PC-3 (cell line): Measurements from ENCODE around the gene MICOS13.

Experiments used
- EZH2 ChIP-seq: fragments of 300-600 bp; sonication (generic); IDR thresholded peaks from one replicate; pipeline ENCODE4 v1.6.1; 2017; ENCODE audit warnings: antibody characterized with exemption, mild to moderate bottlenecking, low read length; ENCODE audit not compliant: unreplicated experiment
- EZH2phosphoT487 ChIP-seq: fragments of 300-600 bp; sonication (generic); IDR thresholded peaks from 2 replicates; pipeline ENCODE4 v1.6.1; 2018; ENCODE audit warnings: mild to moderate bottlenecking, antibody characterized with exemption, low read length, borderline replicate concordance
- TF ChIP-seq, protein P1 (sequence below): fragments of 300-600 bp; sonication (generic); conservative IDR thresholded peaks from 2 replicates; pipeline ENCODE4 v1.5.1; 2017; ENCODE audit warnings: antibody characterized with exemption, low read depth, mild to moderate bottlenecking, low read length

DNA sequence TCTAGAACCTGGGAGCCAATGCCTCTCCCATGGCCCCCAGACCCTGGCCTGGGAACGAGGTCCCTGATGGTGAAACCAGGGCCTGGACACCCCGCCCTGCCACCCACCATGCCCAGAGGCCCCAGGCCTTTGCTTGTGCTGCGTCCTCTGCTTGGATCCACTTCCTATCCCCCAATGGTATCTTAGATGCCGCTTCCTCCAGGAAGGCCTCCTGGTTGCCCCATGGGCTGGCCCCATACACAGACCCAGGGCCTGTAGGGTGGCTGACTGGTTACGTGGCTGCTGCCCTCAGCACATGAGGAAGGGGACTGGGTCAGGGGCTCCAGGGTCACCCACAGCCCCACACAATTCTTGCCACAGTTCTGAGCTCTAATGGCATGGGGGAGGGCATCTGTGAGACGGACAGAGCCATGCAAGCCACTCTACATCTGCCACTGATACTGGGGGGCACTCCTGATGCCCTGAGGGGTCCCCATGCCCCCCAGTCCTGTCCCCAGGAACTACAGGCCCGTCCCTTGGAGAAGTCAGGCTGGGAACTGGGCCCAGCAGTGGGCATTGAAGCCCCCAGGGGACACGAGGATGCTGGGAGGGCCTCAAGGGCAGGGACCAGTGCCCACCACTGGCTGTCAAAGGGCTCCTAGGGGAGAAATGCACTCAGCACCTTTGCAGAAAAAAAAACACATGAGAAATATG, 14.8 kb upstream of the MICOS13 start:
- TF ChIP-seq, protein P1, sequence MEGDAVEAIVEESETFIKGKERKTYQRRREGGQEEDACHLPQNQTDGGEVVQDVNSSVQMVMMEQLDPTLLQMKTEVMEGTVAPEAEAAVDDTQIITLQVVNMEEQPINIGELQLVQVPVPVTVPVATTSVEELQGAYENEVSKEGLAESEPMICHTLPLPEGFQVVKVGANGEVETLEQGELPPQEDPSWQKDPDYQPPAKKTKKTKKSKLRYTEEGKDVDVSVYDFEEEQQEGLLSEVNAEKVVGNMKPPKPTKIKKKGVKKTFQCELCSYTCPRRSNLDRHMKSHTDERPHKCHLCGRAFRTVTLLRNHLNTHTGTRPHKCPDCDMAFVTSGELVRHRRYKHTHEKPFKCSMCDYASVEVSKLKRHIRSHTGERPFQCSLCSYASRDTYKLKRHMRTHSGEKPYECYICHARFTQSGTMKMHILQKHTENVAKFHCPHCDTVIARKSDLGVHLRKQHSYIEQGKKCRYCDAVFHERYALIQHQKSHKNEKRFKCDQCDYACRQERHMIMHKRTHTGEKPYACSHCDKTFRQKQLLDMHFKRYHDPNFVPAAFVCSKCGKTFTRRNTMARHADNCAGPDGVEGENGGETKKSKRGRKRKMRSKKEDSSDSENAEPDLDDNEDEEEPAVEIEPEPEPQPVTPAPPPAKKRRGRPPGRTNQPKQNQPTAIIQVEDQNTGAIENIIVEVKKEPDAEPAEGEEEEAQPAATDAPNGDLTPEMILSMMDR, result no peak
- TF ChIP-seq EZH2 (no peak), EZH2phosphoT487 (no peak)
